ENCODE measurements around the gene RERE. TPM values are rescaled to one million over a fixed set of nuclear protein-coding genes. Genes with fewer than 3 reads are reported as not detected.

Gene RERE
- total RNA-seq, 1 experiment from 2014 or later, result 40.6 TPM

DNA sequence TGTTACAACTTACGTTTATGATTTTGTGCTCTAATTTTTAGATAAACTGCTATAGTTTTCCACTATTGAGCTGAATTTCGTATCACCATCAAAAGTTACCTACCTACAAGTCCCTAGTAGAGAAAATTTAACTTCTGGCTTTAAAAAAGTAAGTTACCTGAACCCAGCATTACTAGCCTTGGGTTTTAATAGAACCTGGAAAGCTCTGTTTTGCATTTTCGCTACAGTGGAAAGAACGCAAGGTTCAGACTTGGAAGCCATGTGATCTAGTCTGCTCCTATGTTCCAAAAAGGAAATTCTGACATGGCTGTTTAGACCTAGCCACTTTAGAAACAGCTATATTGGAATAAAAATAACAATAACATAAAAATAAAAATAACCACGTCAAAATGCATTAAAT lies 389.0 kb downstream of the RERE start:
- Histone ChIP-seq H3K4me3 (replicated peaks in 1 of 2; ENCODE audit: low read depth in 1 of 2, low read length in 2 of 2) (no peak overlapping the region), H3K9me3 (ENCODE audit: control insufficient read depth in 1 of 2, insufficient read depth in 1 of 2, low read depth in 1 of 2, low read length in 2 of 2) (no peaks in the 10 kb centered on the region), H3K9ac (ENCODE audit: low read length) (no peak overlapping the region), H3K79me2 (ENCODE audit: insufficient read depth, low read length) (no peaks in the 10 kb centered on the region), H3K27me3 (ENCODE audit: insufficient read depth, low read length) (no peaks in the 10 kb centered on the region), H3K4me1 (ENCODE audit: control insufficient read depth in 1 of 2, insufficient read depth in 2 of 2, low read length in 2 of 2) (peaks cover 12 to 14% of the 10 kb centered on the region in 2 experiments), H4K20me1 (ENCODE audit: insufficient read depth) (no peaks in the 10 kb centered on the region), H2AFZ (ENCODE audit: low read depth, low read length, poor library complexity, severe bottlenecking) (no peak overlapping the region), H3K36me3 (ENCODE audit: control insufficient read depth in 1 of 2, insufficient read depth in 2 of 2, low read length in 2 of 2) (no peaks in the 10 kb centered on the region), H3K4me2 (ENCODE audit: low read length) (no peak overlapping the region), H3K9me2 (ENCODE audit: insufficient read depth) (no peaks in the 10 kb centered on the region), H3K27ac (ENCODE audit: low read depth, low read length) (no peak overlapping the region)
- POLR2A ChIA-PET, result no interaction called here
- intact Hi-C loops (cut with micrococcal nuclease), result no loop called here
- CTCF ChIA-PET, result no interaction called here
- DNase-seq (ENCODE audit: low read depth, low spot score), result no peak
- BruUV-seq (replicated peaks), result no TSS peak
- ATAC-seq, result no peak
- TF ChIP-seq SRF (IDR thresholded peaks at IDR 0.05; ENCODE audit: low read depth) (no peak), EGR1 (IDR thresholded peaks at IDR 0.05; ENCODE audit: low read depth) (no peak), ZFX (IDR thresholded peaks at IDR 0.05) (no peak), SIN3A (IDR thresholded peaks at IDR 0.05; ENCODE audit: low read depth) (no peak)
- RAD21 ChIA-PET (ENCODE audit: low non-redundant PET in 1 of 2, low total read pairs in 2 of 2, uncharacterized antibody in 2 of 2, unreplicated experiment in 2 of 2), result no interaction called here

DNA sequence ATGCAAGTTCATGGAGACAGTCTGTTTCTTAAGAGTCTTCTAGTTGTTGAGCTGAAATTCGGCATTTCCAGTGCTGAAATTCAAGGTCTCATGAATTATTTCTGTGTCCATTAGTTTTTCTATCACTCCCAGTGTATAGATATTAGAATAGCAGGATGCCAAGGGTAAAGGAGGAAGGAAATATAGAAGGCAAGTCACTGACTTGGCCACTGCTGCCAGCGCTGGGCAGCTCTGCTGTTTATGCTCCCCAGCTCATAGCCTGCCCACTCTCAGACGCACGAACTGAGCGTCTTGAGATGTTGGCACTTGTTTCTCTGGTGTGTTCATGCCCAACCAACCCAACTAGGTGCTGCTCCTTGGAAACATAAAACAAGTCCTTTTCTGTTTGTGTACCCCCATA lies 389.5 kb downstream of the RERE start:
- BruUV-seq (replicated peaks), result no TSS peak
- no peaks in the 10 kb centered on the region for H3K27me3 ChIP-seq (ENCODE audit: insufficient read depth, low read length)
- no peak overlapping the region for H3K4me2 ChIP-seq (ENCODE audit: low read length)
- ATAC-seq, result no peak
- intact Hi-C loops (cut with micrococcal nuclease), result no loop called here
- no peak for TF ChIP-seq ZFX (IDR thresholded peaks at IDR 0.05)
- no peak for TF ChIP-seq JUND (IDR thresholded peaks at IDR 0.05)
- TF ChIP-seq CEBPB (IDR thresholded peaks at IDR 0.05; ENCODE audit: low read depth), result no peak
- TF ChIP-seq CBX3 (IDR thresholded peaks at IDR 0.05; ENCODE audit: low read depth), result no peak
- no peak for TF ChIP-seq FOSL1 (IDR thresholded peaks at IDR 0.05; ENCODE audit: low read depth)
- TF ChIP-seq SRF (IDR thresholded peaks at IDR 0.05; ENCODE audit: low read depth), result no peak
- no peak for TF ChIP-seq TCF7L2 (IDR thresholded peaks at IDR 0.05; ENCODE audit: borderline replicate concordance, extremely low read depth, insufficient read depth, insufficient read length)
- no peak for TF ChIP-seq POLR2AphosphoS5 (IDR thresholded peaks at IDR 0.05; ENCODE audit: low read depth, low read length)
- TF ChIP-seq ELF1 (IDR thresholded peaks at IDR 0.05; ENCODE audit: borderline replicate concordance, low read depth), result no peak
- TF ChIP-seq EGR1 (IDR thresholded peaks at IDR 0.05; ENCODE audit: low read depth), result no peak
- no peak for TF ChIP-seq SIN3A (IDR thresholded peaks at IDR 0.05; ENCODE audit: low read depth)
- TF ChIP-seq, protein P1, sequence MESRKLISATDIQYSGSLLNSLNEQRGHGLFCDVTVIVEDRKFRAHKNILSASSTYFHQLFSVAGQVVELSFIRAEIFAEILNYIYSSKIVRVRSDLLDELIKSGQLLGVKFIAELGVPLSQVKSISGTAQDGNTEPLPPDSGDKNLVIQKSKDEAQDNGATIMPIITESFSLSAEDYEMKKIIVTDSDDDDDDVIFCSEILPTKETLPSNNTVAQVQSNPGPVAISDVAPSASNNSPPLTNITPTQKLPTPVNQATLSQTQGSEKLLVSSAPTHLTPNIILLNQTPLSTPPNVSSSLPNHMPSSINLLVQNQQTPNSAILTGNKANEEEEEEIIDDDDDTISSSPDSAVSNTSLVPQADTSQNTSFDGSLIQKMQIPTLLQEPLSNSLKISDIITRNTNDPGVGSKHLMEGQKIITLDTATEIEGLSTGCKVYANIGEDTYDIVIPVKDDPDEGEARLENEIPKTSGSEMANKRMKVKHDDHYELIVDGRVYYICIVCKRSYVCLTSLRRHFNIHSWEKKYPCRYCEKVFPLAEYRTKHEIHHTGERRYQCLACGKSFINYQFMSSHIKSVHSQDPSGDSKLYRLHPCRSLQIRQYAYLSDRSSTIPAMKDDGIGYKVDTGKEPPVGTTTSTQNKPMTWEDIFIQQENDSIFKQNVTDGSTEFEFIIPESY (IDR thresholded peaks at IDR 0.05; ENCODE audit: extremely low read depth, insufficient replicate concordance, low read length), result no peak
- no peak for TF ChIP-seq RAD21 (IDR thresholded peaks at IDR 0.05; ENCODE audit: low read depth)
- TF ChIP-seq EZH2phosphoT487 (IDR thresholded peaks at IDR 0.05; ENCODE audit: borderline replicate concordance), result no peak
- TF ChIP-seq, protein P2, sequence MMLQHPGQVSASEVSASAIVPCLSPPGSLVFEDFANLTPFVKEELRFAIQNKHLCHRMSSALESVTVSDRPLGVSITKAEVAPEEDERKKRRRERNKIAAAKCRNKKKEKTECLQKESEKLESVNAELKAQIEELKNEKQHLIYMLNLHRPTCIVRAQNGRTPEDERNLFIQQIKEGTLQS (IDR thresholded peaks at IDR 0.05), result no peak
- TF ChIP-seq SP1 (IDR thresholded peaks at IDR 0.05; ENCODE audit: low read depth), result no peak
- DNase-seq (ENCODE audit: low read depth, low spot score), result no peak
- H3K79me2 ChIP-seq (ENCODE audit: insufficient read depth, low read length), result peaks cover 2% of the 10 kb centered on the region; the same call in 1 of the 2 replicates
- no peak overlapping the region for H3K4me3 ChIP-seq (replicated peaks in 1 of 2; ENCODE audit: low read depth in 1 of 2, low read length in 2 of 2)
- ChIA-PET CTCF (no interaction called here), RAD21 (ENCODE audit: low non-redundant PET in 1 of 2, low total read pairs in 2 of 2, uncharacterized antibody in 2 of 2, unreplicated experiment in 2 of 2) (no interaction called here), POLR2A (no interaction called here)
- no peaks in the 10 kb centered on the region for H3K36me3 ChIP-seq (ENCODE audit: control insufficient read depth in 1 of 2, insufficient read depth in 2 of 2, low read length in 2 of 2)
- no peak overlapping the region for H3K9ac ChIP-seq (ENCODE audit: low read length)
- H3K9me3 ChIP-seq (ENCODE audit: control insufficient read depth in 1 of 2, insufficient read depth in 1 of 2, low read depth in 1 of 2, low read length in 2 of 2), result no peaks in the 10 kb centered on the region
- H2AFZ ChIP-seq (ENCODE audit: low read depth, low read length, poor library complexity, severe bottlenecking), result no peak overlapping the region
- no peaks in the 10 kb centered on the region for H3K9me2 ChIP-seq (ENCODE audit: insufficient read depth)
- H4K20me1 ChIP-seq (ENCODE audit: insufficient read depth), result no peaks in the 10 kb centered on the region
- H3K27ac ChIP-seq (ENCODE audit: low read depth, low read length), result no peak overlapping the region
- peaks cover 12 to 15% of the 10 kb centered on the region in 2 experiments for H3K4me1 ChIP-seq (ENCODE audit: control insufficient read depth in 1 of 2, insufficient read depth in 2 of 2, low read length in 2 of 2)
